ENCODE measurements around the gene TTC31. TPM values are rescaled to one million over a fixed set of nuclear protein-coding genes. Genes with fewer than 3 reads are reported as not detected.

Gene TTC31
- total and polyA plus RNA-seq, 4 donors: 9.9 to 26.4 (median 15.8) TPM

- TF ChIP-seq, protein P1, sequence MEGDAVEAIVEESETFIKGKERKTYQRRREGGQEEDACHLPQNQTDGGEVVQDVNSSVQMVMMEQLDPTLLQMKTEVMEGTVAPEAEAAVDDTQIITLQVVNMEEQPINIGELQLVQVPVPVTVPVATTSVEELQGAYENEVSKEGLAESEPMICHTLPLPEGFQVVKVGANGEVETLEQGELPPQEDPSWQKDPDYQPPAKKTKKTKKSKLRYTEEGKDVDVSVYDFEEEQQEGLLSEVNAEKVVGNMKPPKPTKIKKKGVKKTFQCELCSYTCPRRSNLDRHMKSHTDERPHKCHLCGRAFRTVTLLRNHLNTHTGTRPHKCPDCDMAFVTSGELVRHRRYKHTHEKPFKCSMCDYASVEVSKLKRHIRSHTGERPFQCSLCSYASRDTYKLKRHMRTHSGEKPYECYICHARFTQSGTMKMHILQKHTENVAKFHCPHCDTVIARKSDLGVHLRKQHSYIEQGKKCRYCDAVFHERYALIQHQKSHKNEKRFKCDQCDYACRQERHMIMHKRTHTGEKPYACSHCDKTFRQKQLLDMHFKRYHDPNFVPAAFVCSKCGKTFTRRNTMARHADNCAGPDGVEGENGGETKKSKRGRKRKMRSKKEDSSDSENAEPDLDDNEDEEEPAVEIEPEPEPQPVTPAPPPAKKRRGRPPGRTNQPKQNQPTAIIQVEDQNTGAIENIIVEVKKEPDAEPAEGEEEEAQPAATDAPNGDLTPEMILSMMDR (IDR thresholded peaks at IDR 0.05; ENCODE audit: low read depth, low read length, missing input control): no peak
- TF ChIP-seq FOXA2 (IDR thresholded peaks at IDR 0.05): no peak
These were observed 30.1 kb downstream of the TTC31 start (continued) for GRCh38 chr2:74512744-74513604.

DNA sequence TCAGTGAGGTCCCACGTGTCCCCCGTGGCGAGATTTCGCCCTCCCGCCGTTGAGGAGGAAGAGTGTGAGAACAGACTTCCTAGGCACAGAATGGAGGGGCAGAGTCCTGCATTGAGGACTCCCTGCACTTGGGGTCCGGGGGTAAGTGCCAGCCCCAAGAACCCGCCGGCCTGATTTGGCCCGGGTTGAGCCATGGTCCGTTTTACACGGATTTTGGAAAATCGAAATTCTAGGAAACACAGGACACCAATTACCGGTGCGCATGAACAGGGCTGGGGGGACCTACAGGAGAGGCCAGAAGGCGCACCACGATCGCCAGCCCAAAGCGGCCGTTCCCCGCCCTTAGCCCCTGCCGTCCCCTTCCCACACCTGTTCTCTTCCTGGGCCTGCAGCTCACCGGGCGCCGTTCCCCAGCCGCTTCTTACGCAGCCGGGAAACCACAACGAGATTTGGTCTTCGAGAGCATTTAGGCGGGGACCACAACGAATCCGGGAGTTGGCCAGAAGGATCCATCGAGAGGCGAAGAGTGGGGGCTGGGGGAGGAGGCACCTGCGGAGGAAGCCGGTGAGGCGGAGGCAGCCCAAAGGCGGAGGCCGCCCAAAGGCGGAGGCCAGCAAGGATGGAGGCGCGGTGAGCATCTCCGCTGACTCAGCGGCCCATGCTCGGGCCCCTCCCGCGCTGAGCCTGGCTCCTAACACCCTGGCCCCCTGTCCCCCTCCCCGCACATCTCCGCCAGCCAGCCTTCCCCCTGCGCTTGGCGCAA lies 30.9 kb downstream of the TTC31 start:
- Histone ChIP-seq H3K9me3 (ENCODE audit: control insufficient read depth in 4 of 4, low read length in 3 of 4) (no peaks in the 10 kb centered on the region), H3K27ac (ENCODE audit: low read depth in 1 of 2, low read length in 2 of 2) (no peak overlapping the region), H3K27me3 (ENCODE audit: control insufficient read depth in 4 of 4, insufficient read depth in 4 of 4, low read length in 3 of 4) (peaks cover 11 to 31% (median 13%) of the 10 kb centered on the region in 4 donors), H3K36me3 (ENCODE audit: control insufficient read depth in 4 of 4, insufficient read depth in 3 of 4, low read depth in 1 of 4, low read length in 3 of 4) (no peaks in the 10 kb centered on the region), H3K4me3 (ENCODE audit: low read depth in 1 of 3, low read length in 3 of 3) (no peak overlapping the region), H3K9ac (ENCODE audit: low read depth in 1 of 2, low read length in 2 of 2) (no peak overlapping the region), H3K4me1 (ENCODE audit: control insufficient read depth in 4 of 4, insufficient read depth in 4 of 4, low read length in 3 of 4) (peaks cover 9 to 19% (median 13%) of the 10 kb centered on the region in 4 donors)
- DNase-seq (ENCODE audit: low spot score): no peak
- TF ChIP-seq EGR1 (IDR thresholded peaks at IDR 0.05; ENCODE audit: low read depth in 2 of 2) (no peak), JUND (IDR thresholded peaks at IDR 0.05) (no peak), HNF4A (conservative IDR thresholded peaks at IDR 0.05) (no peak), RXRA (IDR thresholded peaks at IDR 0.05) (no peak), RAD21 (IDR thresholded peaks at IDR 0.05) (no peak), HNF4G (IDR thresholded peaks at IDR 0.05) (no peak), SP1 (IDR thresholded peaks at IDR 0.05) (no peak), FOXA2 (IDR thresholded peaks at IDR 0.05) (no peak), YY1 (IDR thresholded peaks at IDR 0.05) (no peak)
- TF ChIP-seq, protein P1 (IDR thresholded peaks at IDR 0.05; ENCODE audit: low read depth, low read length, missing input control): no peak
- TF ChIP-seq, protein P2, sequence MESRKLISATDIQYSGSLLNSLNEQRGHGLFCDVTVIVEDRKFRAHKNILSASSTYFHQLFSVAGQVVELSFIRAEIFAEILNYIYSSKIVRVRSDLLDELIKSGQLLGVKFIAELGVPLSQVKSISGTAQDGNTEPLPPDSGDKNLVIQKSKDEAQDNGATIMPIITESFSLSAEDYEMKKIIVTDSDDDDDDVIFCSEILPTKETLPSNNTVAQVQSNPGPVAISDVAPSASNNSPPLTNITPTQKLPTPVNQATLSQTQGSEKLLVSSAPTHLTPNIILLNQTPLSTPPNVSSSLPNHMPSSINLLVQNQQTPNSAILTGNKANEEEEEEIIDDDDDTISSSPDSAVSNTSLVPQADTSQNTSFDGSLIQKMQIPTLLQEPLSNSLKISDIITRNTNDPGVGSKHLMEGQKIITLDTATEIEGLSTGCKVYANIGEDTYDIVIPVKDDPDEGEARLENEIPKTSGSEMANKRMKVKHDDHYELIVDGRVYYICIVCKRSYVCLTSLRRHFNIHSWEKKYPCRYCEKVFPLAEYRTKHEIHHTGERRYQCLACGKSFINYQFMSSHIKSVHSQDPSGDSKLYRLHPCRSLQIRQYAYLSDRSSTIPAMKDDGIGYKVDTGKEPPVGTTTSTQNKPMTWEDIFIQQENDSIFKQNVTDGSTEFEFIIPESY (IDR thresholded peaks at IDR 0.05): no peak
- WGBS: 7% methylated on average over 52 of the region's 52 CpGs
